HUES48 (cell line): ENCODE results near the gene AP4M1.
A peak's percentile ranks its signal among the peaks of the same experiment; 100 is the strongest.

ENCODE experiments used
- H3K27ac ChIP-seq: one replicate; pipeline ENCODE4 v1.7.0; 2013; ENCODE audit warnings: low read depth, low read length, inconsistent platforms
- H3K27me3 ChIP-seq: 2 replicates; pipeline ENCODE4 v1.6.1; 2013; ENCODE audit warnings: mild to moderate bottlenecking, low read length; ENCODE audit not compliant: control insufficient read depth, insufficient read depth
- H3K36me3 ChIP-seq: 2 replicates; pipeline ENCODE4 v1.6.1; 2013; ENCODE audit warnings: low read length; ENCODE audit not compliant: control insufficient read depth, insufficient read depth
- H3K4me1 ChIP-seq: 2 replicates; pipeline ENCODE4 v1.6.1; 2013; ENCODE audit warnings: mild to moderate bottlenecking, low read length; ENCODE audit not compliant: control insufficient read depth, insufficient read depth
- H3K4me3 ChIP-seq: 2 replicates; pipeline ENCODE4 v1.5.1; 2013; ENCODE audit warnings: mild to moderate bottlenecking, low read depth, low read length
- H3K9ac ChIP-seq: 2 replicates; pipeline ENCODE4 v1.6.1; 2013; ENCODE audit warnings: mild to moderate bottlenecking, low read depth, low read length, moderate library complexity
- H3K9me3 ChIP-seq: 2 replicates; pipeline ENCODE4 v1.6.1; 2013; ENCODE audit warnings: low read length; ENCODE audit not compliant: control insufficient read depth, insufficient read depth

Gene AP4M1

GRCh38 chr7:100109521-100110163, 8.2 kb downstream of the AP4M1 start:
- Histone ChIP-seq H3K9ac (no peak overlapping the region), H3K9me3 (no peaks in the 10 kb centered on the region), H3K27ac (no peak overlapping the region), H3K4me3 (no peak overlapping the region), H3K4me1 (no peaks in the 10 kb centered on the region), H3K36me3 (peaks cover 90% of the 10 kb centered on the region), H3K27me3 (no peaks in the 10 kb centered on the region)

GRCh38 chr7:100111156-100111555, 9.7 kb downstream of the AP4M1 start:
- Histone ChIP-seq H3K36me3 (peaks cover 76% of the 10 kb centered on the region), H3K27me3 (no peaks in the 10 kb centered on the region), H3K4me3 (no peak overlapping the region), H3K4me1 (no peaks in the 10 kb centered on the region), H3K9me3 (no peaks in the 10 kb centered on the region), H3K9ac (no peak overlapping the region), H3K27ac (no peak overlapping the region)

GRCh38 chr7:100111914-100112313, 10.5 kb downstream of the AP4M1 start:
- H3K4me1 ChIP-seq: no peaks in the 10 kb centered on the region
- H3K27ac ChIP-seq: no peak overlapping the region
- no peaks in the 10 kb centered on the region for H3K27me3 ChIP-seq
- H3K9me3 ChIP-seq: no peaks in the 10 kb centered on the region
- peaks cover 69% of the 10 kb centered on the region for H3K36me3 ChIP-seq
- H3K4me3 ChIP-seq: no peak overlapping the region
- H3K9ac ChIP-seq: no peak overlapping the region

- no peak overlapping the region for H3K27ac ChIP-seq
- peaks cover under 1% of the 10 kb centered on the region; the same call in 1 of the 2 replicates for H3K4me1 ChIP-seq
- no peak overlapping the region for H3K9ac ChIP-seq
- no peaks in the 10 kb centered on the region for H3K9me3 ChIP-seq
- peaks cover 40% of the 10 kb centered on the region for H3K36me3 ChIP-seq
- H3K27me3 ChIP-seq: no peaks in the 10 kb centered on the region
- H3K4me3 ChIP-seq: no peak overlapping the region
Measured at GRCh38 chr7:100115026-100115425, 13.6 kb downstream of the AP4M1 start.

GRCh38 chr7:100118388-100119071, 17.1 kb downstream of the AP4M1 start:
- no peaks in the 10 kb centered on the region for H3K9me3 ChIP-seq
- H3K27me3 ChIP-seq: no peaks in the 10 kb centered on the region
- H3K9ac ChIP-seq: peak overlapping the region; percentile 87
- H3K4me3 ChIP-seq: peak overlapping the region; percentile 76
- H3K4me1 ChIP-seq: peaks cover 9% of the 10 kb centered on the region
- peak overlapping the region; percentile 87 for H3K27ac ChIP-seq
- H3K36me3 ChIP-seq: peaks cover 9% of the 10 kb centered on the region

- H3K27ac ChIP-seq: peak within 1 kb of the TSS; percentile 87
- no peaks in the 10 kb centered on the region for H3K27me3 ChIP-seq
- H3K36me3 ChIP-seq: 0 out of 2 replicates have a peak, but pooled peaks cover 1% of the 10 kb centered on the region
- peak within 1 kb of the TSS; percentile 87 for H3K9ac ChIP-seq
- no peaks in the 10 kb centered on the region for H3K9me3 ChIP-seq
- H3K4me3 ChIP-seq: peak within 1 kb of the TSS; percentile 76
- H3K4me1 ChIP-seq: peaks cover 9% of the 10 kb centered on the region
Measured at GRCh38 chr7:100119072-100119969, 17.9 kb downstream of the AP4M1 start, which contains the start of the genes CNPY4 and TAF6. Gene CNPY4 (plus strand): TSS chr7:100119634. CDS start chr7:100119745, 111 bp downstream. Gene TAF6 (minus strand): TSS chr7:100119358. CDS start chr7:100114209, 5,149 bp downstream.

- H3K27ac ChIP-seq: peak overlapping the region; percentile 87
- H3K4me1 ChIP-seq: peaks cover 9% of the 10 kb centered on the region
- no peaks in the 10 kb centered on the region for H3K9me3 ChIP-seq
- H3K36me3 ChIP-seq: peaks cover 6% of the 10 kb centered on the region
- H3K9ac ChIP-seq: peak overlapping the region; percentile 4; the same call in 1 of the 2 replicates
- H3K4me3 ChIP-seq: peak overlapping the region; percentile 76
- H3K27me3 ChIP-seq: no peaks in the 10 kb centered on the region
Measured at GRCh38 chr7:100119970-100120732, 18.7 kb downstream of the AP4M1 start.

GRCh38 chr7:100120733-100121036, 19.2 kb downstream of the AP4M1 start:
- H3K4me3 ChIP-seq: peak overlapping the region; percentile 76
- peaks cover 9% of the 10 kb centered on the region for H3K4me1 ChIP-seq
- no peak overlapping the region for H3K9ac ChIP-seq

GRCh38 chr7:100122067-100122466, 20.6 kb downstream of the AP4M1 start:
- peaks cover 9% of the 10 kb centered on the region for H3K4me1 ChIP-seq

More at GRCh38 chr7:100120733-100121036, 19.2 kb downstream of the AP4M1 start:
- Histone ChIP-seq H3K9me3 (no peaks in the 10 kb centered on the region), H3K36me3 (peaks cover 9% of the 10 kb centered on the region), H3K27me3 (no peaks in the 10 kb centered on the region), H3K27ac (peak overlapping the region; percentile 87)

GRCh38 chr7:100122568-100122967, 21.1 kb downstream of the AP4M1 start:
- Histone ChIP-seq H3K9me3 (no peaks in the 10 kb centered on the region), H3K9ac (no peak overlapping the region), H3K4me3 (no peak overlapping the region), H3K36me3 (peaks cover 9% of the 10 kb centered on the region), H3K27ac (no peak overlapping the region), H3K27me3 (no peaks in the 10 kb centered on the region), H3K4me1 (peaks cover 9% of the 10 kb centered on the region)

More at GRCh38 chr7:100122067-100122466, 20.6 kb downstream of the AP4M1 start:
- H3K9ac ChIP-seq: no peak overlapping the region
- no peak overlapping the region for H3K4me3 ChIP-seq
- no peaks in the 10 kb centered on the region for H3K27me3 ChIP-seq
- H3K36me3 ChIP-seq: peaks cover 9% of the 10 kb centered on the region
- H3K9me3 ChIP-seq: no peaks in the 10 kb centered on the region
- no peak overlapping the region for H3K27ac ChIP-seq
